ENCODE data around the gene RNF213.
A peak's percentile ranks its signal among the peaks of the same experiment; 100 is the strongest.
"Not testable (repeated sequence)": the region's sequence is repeated elsewhere in the genome, so short reads cannot be mapped to it uniquely, and the experiment has no call there.

Gene RNF213

DNA sequence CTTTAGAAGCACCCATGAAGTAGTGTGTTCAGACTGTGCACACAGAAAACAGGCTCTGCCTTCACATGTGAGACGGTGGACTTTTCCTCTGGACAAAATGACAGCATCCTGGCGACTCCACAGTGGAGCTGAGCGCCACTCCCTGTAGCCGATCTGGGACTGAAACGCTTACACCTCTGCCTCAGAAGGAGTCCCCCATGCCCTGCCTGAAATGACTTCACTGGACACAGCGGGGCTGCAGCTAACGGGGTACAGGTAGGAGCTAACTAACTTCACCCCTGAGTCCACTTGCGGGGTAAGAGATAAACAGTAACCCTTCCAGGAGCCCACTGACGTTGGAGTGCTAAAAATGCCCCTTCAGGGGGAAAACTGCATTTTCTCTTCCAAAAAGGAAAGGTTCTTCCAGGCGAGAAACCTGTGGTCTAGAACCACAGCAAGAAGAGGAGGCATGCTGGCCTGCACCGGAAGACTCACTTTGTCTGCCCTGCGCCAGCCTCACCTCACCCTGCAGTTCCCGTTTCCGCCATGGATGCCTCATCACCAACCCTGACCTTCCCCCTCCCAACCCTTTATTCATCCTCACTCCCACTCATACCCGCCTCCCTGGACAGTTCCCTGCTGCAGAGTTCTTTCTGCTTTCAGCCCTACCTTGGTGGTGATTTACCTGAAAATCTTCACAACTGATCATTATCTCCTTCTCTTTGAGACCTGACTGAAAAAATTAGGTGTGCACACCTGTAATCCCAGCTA, 134.9 kb downstream of the RNF213 start:
- DNase-seq (ENCODE audit: low read depth), result no peak

DNA sequence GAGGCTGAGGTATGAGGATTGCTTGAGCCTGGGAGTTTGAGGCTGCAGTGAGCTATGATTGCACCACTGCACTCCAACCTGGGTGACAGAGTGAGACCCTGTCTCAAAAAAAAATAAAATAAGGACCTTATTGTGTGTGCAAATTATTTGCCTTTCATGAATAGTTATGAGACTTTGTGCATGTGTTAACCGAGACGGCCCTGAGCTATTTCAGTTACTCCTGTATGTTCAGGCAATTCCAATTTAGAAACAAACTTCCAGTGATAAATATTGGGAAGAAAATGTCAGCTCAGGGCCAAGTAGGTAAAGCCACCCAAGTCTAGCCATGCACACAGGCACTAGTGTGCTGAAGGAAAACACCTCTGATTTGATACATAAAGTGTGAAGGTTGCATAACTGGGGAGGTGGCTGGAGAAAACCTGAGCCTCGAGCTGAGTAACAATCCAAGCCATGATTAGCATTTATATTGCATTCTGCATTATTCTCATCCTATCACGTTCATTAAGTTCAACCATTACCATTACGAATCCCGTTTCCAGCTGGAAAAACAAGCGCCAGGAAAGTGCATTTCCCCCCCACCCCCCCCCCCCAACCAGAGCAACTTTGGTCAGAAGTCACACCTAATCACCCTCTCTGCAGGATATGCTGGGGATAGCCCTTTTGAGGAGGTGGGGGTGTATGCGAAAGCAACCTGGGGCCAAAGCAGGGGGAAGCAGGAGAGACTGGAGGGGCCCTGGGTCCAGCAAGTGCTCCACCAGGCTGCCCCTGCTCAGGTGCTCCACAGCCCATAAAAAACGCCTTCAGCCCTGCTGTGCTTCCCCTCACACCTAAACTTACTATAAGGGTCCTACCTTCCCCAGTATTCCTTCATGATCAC, 135.7 kb downstream of the RNF213 start:
- no peak for DNase-seq (ENCODE audit: low read depth)

DNA sequence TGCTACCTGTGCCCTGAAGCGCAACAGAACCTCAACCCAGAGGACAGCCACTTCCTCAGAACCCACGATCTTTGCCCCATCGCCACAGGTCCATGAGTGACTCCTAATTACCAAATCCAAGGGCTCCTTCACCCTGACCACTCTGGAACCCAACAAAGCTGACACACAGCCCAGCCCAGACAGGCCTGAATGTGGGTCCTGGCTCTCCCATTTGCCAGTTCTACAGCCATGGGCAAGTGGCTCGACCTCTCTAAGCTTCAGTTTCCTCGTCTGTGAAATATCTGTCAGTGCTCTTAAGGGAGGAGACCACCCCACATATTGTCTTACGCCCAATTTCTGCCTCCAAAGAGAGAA, 136.4 kb downstream of the RNF213 start:
- DNase-seq (ENCODE audit: low read depth), result no peak

GRCh38 chr17:80397686-80398085, 137.0 kb downstream of the RNF213 start:
- no peak for DNase-seq (ENCODE audit: low read depth)

DNA sequence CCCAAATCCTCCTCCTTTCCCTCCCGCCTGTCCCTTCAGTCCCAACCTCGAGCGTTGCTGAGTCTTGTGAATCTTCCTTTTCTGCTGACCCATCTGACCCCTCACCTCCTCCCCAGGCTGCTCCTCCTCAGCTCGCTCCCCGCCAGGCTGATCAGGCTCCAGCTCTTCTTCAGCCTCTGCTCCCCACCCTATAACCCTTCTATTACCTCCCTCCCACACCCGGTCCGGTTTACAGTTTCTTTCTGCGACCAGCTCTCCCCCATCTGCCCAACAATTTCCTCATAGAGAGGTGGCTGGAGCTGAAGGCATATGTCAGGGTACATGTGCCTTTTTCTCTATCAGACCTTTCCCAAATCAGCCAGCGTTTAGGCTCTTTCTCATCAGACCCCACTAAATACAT, 140.4 kb downstream of the RNF213 start:
- not testable (repeated sequence) for DNase-seq (ENCODE audit: low read depth)

GRCh38 chr17:80402102-80402501, 141.4 kb downstream of the RNF213 start:
- DNase-seq (ENCODE audit: low read depth), result not testable (repeated sequence)

- DNase-seq (ENCODE audit: low read depth), result no peak
Observed at GRCh38 chr17:80402959-80403358, 142.3 kb downstream of the RNF213 start.

GRCh38 chr17:80406146-80406545, 145.5 kb downstream of the RNF213 start:
- DNase-seq (ENCODE audit: low read depth), result no peak

DNA sequence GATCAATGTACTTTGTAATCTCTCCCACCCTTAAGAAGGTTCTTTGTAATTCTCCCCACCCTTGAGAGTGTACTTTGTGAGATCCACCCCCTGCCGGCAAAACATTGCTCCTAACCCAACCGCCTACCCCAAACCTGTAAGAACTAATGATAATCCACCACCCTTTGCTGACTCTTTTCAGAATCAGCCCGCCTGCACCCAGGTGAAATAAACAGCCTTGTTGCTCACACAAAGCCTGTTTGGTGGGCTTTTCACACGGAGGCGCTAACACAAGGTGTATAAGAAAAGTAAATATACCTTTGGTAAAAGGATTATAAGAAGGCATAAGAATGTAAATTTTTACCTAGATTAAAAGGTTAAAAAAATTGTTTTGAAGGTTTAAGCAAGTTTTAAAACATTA, 147.3 kb downstream of the RNF213 start:
- not testable (repeated sequence) for DNase-seq (ENCODE audit: low read depth)

DNA sequence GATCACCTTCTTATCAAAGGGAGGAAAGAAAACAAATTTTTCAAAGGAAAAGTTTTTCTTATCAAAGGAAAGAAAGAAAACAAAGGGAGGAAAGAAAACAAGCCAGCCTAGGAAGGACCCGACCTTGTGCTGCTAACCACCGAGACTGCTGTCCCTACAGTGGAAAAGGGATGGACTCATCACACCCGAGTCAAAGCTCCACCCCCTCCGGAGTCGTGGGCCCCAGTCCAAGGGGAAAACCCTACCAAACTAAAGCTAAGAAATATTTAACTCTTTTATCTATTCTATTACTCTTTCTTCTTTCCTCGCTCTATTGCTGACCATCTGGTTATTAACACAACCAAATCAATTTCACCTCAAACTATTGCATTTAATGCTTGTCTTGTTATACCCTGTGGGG, 148.2 kb downstream of the RNF213 start:
- no peak for DNase-seq (ENCODE audit: low read depth)

GRCh38 chr17:80409626-80410025, 149.0 kb downstream of the RNF213 start:
- no peak for DNase-seq (ENCODE audit: low read depth)

- DNase-seq (ENCODE audit: low read depth), result not testable (repeated sequence)
Observed at GRCh38 chr17:80410441-80411087, 149.9 kb downstream of the RNF213 start.

DNA sequence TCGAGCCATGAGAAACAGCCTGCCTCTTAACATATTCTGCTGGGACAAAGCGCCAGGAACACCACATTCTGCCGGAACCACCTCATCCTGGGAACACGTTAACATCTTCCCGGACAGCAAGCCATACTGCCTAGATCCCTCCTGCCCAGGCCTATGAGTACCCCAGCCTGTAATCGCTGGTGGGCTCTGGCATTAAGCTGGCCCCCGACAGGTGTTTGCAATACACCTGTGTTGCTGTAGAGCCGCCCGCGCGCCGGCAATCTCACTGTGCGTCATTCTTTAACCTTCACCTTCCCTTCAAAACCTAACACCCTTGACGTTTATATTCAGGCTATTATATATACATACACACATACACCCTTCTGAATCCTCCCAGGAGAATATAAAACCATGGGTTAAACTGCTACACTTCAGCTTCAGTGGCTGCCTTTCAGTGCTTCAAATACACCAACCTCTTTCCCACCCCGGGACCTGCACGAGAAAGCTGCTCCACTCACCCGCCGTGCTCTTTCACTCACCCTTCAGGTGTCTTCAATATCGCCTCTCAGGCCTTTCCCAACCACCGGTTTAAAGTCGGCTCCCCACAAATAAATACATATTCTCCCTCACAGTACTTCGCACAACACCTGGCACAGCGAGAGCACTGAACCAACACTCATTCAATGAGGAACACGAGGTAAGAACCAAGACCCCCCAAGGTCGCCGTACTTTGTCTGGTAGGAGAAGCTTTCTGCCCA, 153.3 kb downstream of the RNF213 start:
- DNase-seq (ENCODE audit: low read depth), result no peak

- DNase-seq (ENCODE audit: low read depth), result no peak
Observed at GRCh38 chr17:80414508-80414802, 153.8 kb downstream of the RNF213 start.

DNA sequence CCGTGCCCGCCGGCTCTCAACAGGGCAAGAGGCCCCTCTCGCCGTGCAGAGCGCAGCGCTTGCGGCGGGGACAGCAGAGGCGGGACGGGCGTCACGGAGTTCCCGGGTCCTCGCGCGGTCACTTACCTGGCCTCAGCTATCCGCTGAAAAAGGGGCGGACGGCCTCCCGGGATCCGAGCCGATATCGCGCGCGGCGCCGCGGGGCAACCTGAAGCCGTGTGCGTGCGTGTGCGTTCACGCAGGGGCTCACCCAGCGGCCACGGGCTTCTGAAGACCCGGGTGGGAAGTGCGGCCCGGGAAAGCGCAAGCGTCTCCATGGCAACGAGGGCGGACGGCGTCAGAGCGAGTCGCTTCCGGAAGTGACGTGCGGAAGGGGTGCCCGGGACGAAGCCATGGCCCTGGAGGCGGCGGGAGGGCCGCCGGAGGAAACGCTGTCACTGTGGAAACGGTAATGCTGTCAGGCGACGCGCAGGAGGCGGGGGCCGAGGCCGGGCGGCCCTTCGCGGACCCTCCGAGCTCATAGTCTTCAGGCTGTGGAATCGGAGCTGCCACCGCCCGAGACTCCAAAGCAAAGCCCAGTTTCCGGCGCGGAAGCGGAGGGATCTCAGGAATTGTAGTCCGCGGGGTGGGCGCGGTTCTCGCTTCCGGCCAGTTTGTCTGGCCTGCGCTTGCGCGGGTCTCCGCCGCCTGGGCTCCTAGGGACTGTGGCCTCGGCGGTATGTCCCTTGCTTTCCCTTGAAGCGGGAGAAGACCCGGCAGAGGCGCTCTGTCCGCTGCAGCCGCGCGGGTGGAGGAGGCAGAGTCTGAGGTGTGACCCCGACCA, 154.4 kb downstream of the RNF213 start, which contains the start of gene ENDOV:
Gene ENDOV, plus strand, starts transcription at position 365 of the 823 bp plus-strand sequence. Its CDS starts 28 bp downstream, at position 393.
- DNase-seq (ENCODE audit: low read depth), result peak; percentile 91

GRCh38 chr17:80415626-80416137, 155.0 kb downstream of the RNF213 start:
- DNase-seq (ENCODE audit: low read depth), result no peak

GRCh38 chr17:80416260-80416939, 155.7 kb downstream of the RNF213 start:
- no peak for DNase-seq (ENCODE audit: low read depth)

- no peak for DNase-seq (ENCODE audit: low read depth)
Observed at GRCh38 chr17:80416940-80417293, 156.3 kb downstream of the RNF213 start.

DNA sequence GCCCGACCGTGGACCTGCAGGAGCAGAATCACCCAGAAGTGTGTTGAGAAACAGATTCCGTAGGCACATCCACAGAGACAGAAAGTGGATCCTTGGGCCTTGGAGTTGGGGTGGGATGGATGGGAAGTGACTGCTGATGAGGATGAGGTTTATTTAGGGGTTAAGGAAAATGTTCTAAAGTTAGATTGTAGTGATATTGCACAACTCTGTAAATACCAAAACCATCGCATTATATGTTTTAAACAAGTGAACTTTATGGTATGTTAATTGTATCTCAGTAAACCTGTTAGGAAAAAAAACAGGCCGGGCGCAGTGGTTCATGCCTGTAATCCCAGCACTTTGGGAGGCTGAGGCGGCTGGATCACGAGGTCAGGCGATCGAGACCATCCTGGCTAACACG, 157.9 kb downstream of the RNF213 start:
- DNase-seq (ENCODE audit: low read depth), result no peak

DNA sequence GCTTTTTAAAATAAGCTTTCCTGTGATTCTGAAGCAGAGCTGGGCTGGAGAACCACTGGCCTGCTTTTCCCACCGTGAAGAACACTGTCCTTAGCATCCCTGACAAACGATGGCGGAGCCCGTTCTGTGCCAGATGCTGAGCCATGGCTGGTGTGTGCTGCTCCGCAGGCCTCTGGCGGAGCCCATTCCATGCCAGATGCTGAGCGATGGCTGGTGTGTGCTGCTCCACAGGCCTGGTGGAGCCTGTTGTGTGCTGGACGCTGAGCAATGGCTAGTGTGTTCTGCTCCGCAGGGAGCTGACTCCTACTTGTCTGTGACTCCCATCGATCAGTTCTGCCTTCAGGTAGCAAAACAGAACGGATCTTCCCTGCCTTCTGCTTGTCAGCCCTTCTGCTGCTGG, 158.6 kb downstream of the RNF213 start:
- DNase-seq (ENCODE audit: low read depth), result no peak

Measured in iris pigment epithelial cell (primary cell).